Fibroblast of the conjunctiva (primary cell): ENCODE results near the gene SAP25.

Experiments used
- DNase-seq: peaks from one replicate; pipeline ENCODE4 v3.0.0-alpha.2; 2010; ENCODE audit warnings: low read depth

The SAP25 gene

GRCh38 chr7:100595188-100595587 is 21.5 kb upstream of the SAP25 start:
- no peak for DNase-seq

GRCh38 chr7:100591596-100591995 is 17.9 kb upstream of the SAP25 start:
- no peak for DNase-seq

GRCh38 chr7:100590077-100590737 is 16.5 kb upstream of the SAP25 start:
- no peak for DNase-seq

- DNase-seq: no peak
Measured at GRCh38 chr7:100589341-100589947, 15.7 kb upstream of the SAP25 start.

- DNase-seq: no peak
Measured at GRCh38 chr7:100588438-100588837, 14.7 kb upstream of the SAP25 start.

GRCh38 chr7:100586266-100587025 is 12.7 kb upstream of the SAP25 start, which contains the start of gene FBXO24:
TSS of gene FBXO24 (plus strand) at chr7:100586328. CDS start at chr7:100586626, 298 bp downstream.
- DNase-seq: peak; percentile 100

GRCh38 chr7:100585511-100586265 is 12.0 kb upstream of the SAP25 start, which contains the start of gene LRCH4:
TSS of gene LRCH4 (minus strand) at chr7:100586129. CDS start at chr7:100586100, 29 bp downstream.
- no peak for DNase-seq

- no peak for DNase-seq
Measured at GRCh38 chr7:100584683-100585510, 11.2 kb upstream of the SAP25 start.

- no peak for DNase-seq
Measured at GRCh38 chr7:100584054-100584682, 10.5 kb upstream of the SAP25 start.

GRCh38 chr7:100583132-100584053 is 9.7 kb upstream of the SAP25 start:
- DNase-seq: no peak

- no peak for DNase-seq
Measured at GRCh38 chr7:100582650-100583049, 8.9 kb upstream of the SAP25 start.

- DNase-seq: no peak
Measured at GRCh38 chr7:100582041-100582579, 8.4 kb upstream of the SAP25 start.

GRCh38 chr7:100580466-100581283 is 7.0 kb upstream of the SAP25 start:
- DNase-seq: no peak

GRCh38 chr7:100578246-100579183 is 4.8 kb upstream of the SAP25 start:
- DNase-seq: no peak

GRCh38 chr7:100577507-100577906 is 3.8 kb upstream of the SAP25 start:
- no peak for DNase-seq

- DNase-seq: no peak
Measured at GRCh38 chr7:100577103-100577502, 3.4 kb upstream of the SAP25 start.

GRCh38 chr7:100576384-100576993 is 2.8 kb upstream of the SAP25 start:
- no peak for DNase-seq
